CD4-positive, alpha-beta T cell (primary cell): ENCODE measurements around the gene DNAH1. TPM values are rescaled to one million over a fixed set of nuclear protein-coding genes. Genes with fewer than 3 reads are reported as not detected.
A peak's percentile ranks its signal among the peaks of the same experiment; 100 is the strongest.

ENCODE experiments used
- ATAC-seq: fragments of 200-7000 bp; cut with Tn5 transposase; one replicate; pipeline ENCODE4 v1.10.0; 2022; ENCODE audit warnings: mild to moderate bottlenecking; ENCODE audit not compliant: poor library complexity
- CTCF ChIA-PET: fragments of 350-600 bp; sonication (Branson Sonifier 250); formaldehyde crosslinking; loops from one replicate; lab custom pipeline; 2021; ENCODE audit warnings: antibody characterized with exemption, inconsistent platforms; lab: Charles Lee
- POLR2A ChIA-PET: fragments of 350-600 bp; sonication (Branson Sonifier 250); formaldehyde crosslinking; loops from one replicate; lab custom pipeline; 2021; ENCODE audit warnings: antibody characterized with exemption, inconsistent platforms; lab: Charles Lee
- DNase-seq, 14 experiments: peaks; one replicate each; pipeline ENCODE4 v3.0.0-alpha.2; 2013 to 2020; ENCODE audit warnings: mixed read lengths in 2 of 14
- H3K27ac ChIP-seq, 2 donors: one replicate each; pipeline versions ENCODE4 v1.5.1 to v1.7.0; 2013; ENCODE audit warnings: low read length in 2 of 2, low read depth in 1 of 2, mild to moderate bottlenecking in 1 of 2
- H3K27me3 ChIP-seq, 2 experiments: 1 replicate in 1 of 2; 2 replicates in 1 of 2; pipeline versions ENCODE4 v1.6.1 to v1.7.0; 2013; ENCODE audit warnings: low read length in 2 of 2, control low read depth in 1 of 2, mild to moderate bottlenecking in 1 of 2, moderate library complexity in 1 of 2; ENCODE audit not compliant: insufficient read depth in 2 of 2, control insufficient read depth in 1 of 2
- H3K36me3 ChIP-seq: one replicate; pipeline ENCODE4 v1.6.1; 2013; ENCODE audit warnings: low read length, control low read depth; ENCODE audit not compliant: insufficient read depth
- H3K4me1 ChIP-seq: one replicate; pipeline ENCODE4 v1.6.1; 2013; ENCODE audit warnings: low read length, control low read depth; ENCODE audit not compliant: insufficient read depth
- H3K4me3 ChIP-seq: one replicate; pipeline ENCODE4 v1.5.1; 2013; ENCODE audit warnings: mild to moderate bottlenecking, low read length, moderate library complexity
- H3K9me3 ChIP-seq, 2 experiments: 1 replicate in 1 of 2; 2 replicates in 1 of 2; pipeline versions ENCODE4 v1.6.1 to v1.7.0; 2013; ENCODE audit warnings: low read length in 2 of 2, mild to moderate bottlenecking in 2 of 2, control low read depth in 1 of 2, moderate library complexity in 1 of 2; ENCODE audit not compliant: control insufficient read depth in 1 of 2, insufficient read depth in 1 of 2
- H3K27ac Mint-ChIP-seq: one replicate; pipeline ENCODE4 v1.8.0; 2020; ENCODE audit warnings: mixed read lengths
- H3K27me3 Mint-ChIP-seq: one replicate; pipeline ENCODE4 v1.8.0; 2021; ENCODE audit warnings: mixed read lengths
- H3K36me3 Mint-ChIP-seq: one replicate; pipeline ENCODE4 v1.8.0; 2021; ENCODE audit warnings: low read depth, mixed read lengths
- H3K4me1 Mint-ChIP-seq: one replicate; pipeline ENCODE4 v1.8.0; 2021; ENCODE audit warnings: low read depth, mixed read lengths
- H3K4me3 Mint-ChIP-seq: one replicate; pipeline ENCODE4 v1.8.0; 2020; ENCODE audit warnings: mild to moderate bottlenecking, mixed read lengths
- H3K9me3 Mint-ChIP-seq: one replicate; pipeline ENCODE4 v1.8.0; 2020; ENCODE audit warnings: mixed read lengths
- CTCF ChIP-seq: fragments of 200-600 bp; IDR thresholded peaks from one replicate; pipeline ENCODE4 v1.8.0; 2022; ENCODE audit warnings: antibody characterized with exemption, mild to moderate bottlenecking
- intact Hi-C, 2 experiments: fragments of 100-400 bp; cut with DNase I in 1 of 2; cut with micrococcal nuclease in 1 of 2; formaldehyde crosslinking; loops; one replicate each; pipeline versions ENCODE4 v1.15.1 to v1.9.0; 2023 to 2025; cut with DNase I, micrococcal nuclease
- total RNA-seq, 174 experiments: library from RNA in 2 of 174; stranded (reverse) in 2 of 174; gene quantifications; one replicate each; pipeline ENCODE4 v1.2.3 and lab custom pipeline; 2021 to 2026

DNAH1 gene
- total RNA-seq, 2 experiments from 2014 or later: 49.7 to 50.7 TPM

GRCh38 chr3:52279596-52279995 is 36.5 kb upstream of the DNAH1 start:
- TF ChIP-seq CTCF: no peak
- H3K4me3 Mint-ChIP-seq: peak overlapping the region; percentile 88

GRCh38 chr3:52280050-52280461 is 36.1 kb upstream of the DNAH1 start:
- Mint-ChIP-seq H3K9me3 (no peaks in the 10 kb centered on the region), H3K4me1 (peaks cover 68% of the 10 kb centered on the region), H3K27me3 (no peaks in the 10 kb centered on the region), H3K27ac (peak overlapping the region; percentile 92), H3K36me3 (peaks cover 32% of the 10 kb centered on the region), H3K4me3 (peak overlapping the region; percentile 88)
- no peaks in the 10 kb centered on the region for H3K9me3 ChIP-seq
- POLR2A ChIA-PET: interaction anchor here (0.7 to 11.9 kb wide), 11 partner anchors 9 to 1930 kb away, joined by 3 to 538 read pairs (median 7); partner anchors contain the start of genes CYB561D2, GLYCTK, NPRL2 and PPM1M
- intact Hi-C loops: loop anchor here (10.0 kb wide), 2 partner anchors 165 to 405 kb away; partner anchors contain the start of genes GNL3 (in 1 of the 2), PBRM1 (in 1 of the 2) and SEMA3G (in 1 of the 2)
- peaks cover 61% of the 10 kb centered on the region for H3K4me1 ChIP-seq
- ATAC-seq (no peak), DNase-seq (peak in 1 of 14 experiments; percentile 8)
- H3K4me3 ChIP-seq: peak overlapping the region; percentile 98
- H3K27ac ChIP-seq: peak overlapping the region; percentile 87 to 92
- CTCF ChIA-PET: interaction anchor here (1.0 to 8.3 kb wide), 8 partner anchors 8 to 132 kb away, joined by 3 to 62 read pairs (median 11); partner anchors contain the start of gene GLYCTK
- H3K36me3 ChIP-seq: peaks cover 2% of the 10 kb centered on the region
- no peak for TF ChIP-seq CTCF
- no peaks in the 10 kb centered on the region for H3K27me3 ChIP-seq

More at GRCh38 chr3:52279596-52279995, 36.5 kb upstream of the DNAH1 start:
- CTCF ChIA-PET: interaction anchor here (0.6 to 8.3 kb wide), 15 partner anchors 9 to 284 kb away, joined by 3 to 62 read pairs (median 7); partner anchors contain the start of genes GLYCTK and TWF2
- no peaks in the 10 kb centered on the region for H3K27me3 ChIP-seq
- H3K4me1 Mint-ChIP-seq: peaks cover 69% of the 10 kb centered on the region
- peaks cover 34% of the 10 kb centered on the region for H3K36me3 Mint-ChIP-seq
- intact Hi-C loops: loop anchor here in 1 of 2 experiments (10.0 kb wide), 1 partner anchor 55 kb away; no protein-coding TSS in a partner anchor
- peak overlapping the region; percentile 98 for H3K4me3 ChIP-seq
- H3K9me3 Mint-ChIP-seq: no peaks in the 10 kb centered on the region
- no peaks in the 10 kb centered on the region for H3K9me3 ChIP-seq
- peaks cover 62% of the 10 kb centered on the region for H3K4me1 ChIP-seq
- peak overlapping the region; percentile 92 for H3K27ac Mint-ChIP-seq
- H3K36me3 ChIP-seq: peaks cover 4% of the 10 kb centered on the region
- no peak for ATAC-seq
- POLR2A ChIA-PET: interaction anchor here (0.6 to 11.9 kb wide), 13 partner anchors 8 to 1929 kb away, joined by 3 to 538 read pairs (median 7); partner anchors contain the start of genes CYB561D2, GLYCTK, NISCH and NPRL2
- DNase-seq: peak in 3 of 14 experiments; percentile 46 to 54 (median 48)
- no peaks in the 10 kb centered on the region for H3K27me3 Mint-ChIP-seq
- peak overlapping the region; percentile 87 to 92 for H3K27ac ChIP-seq

- peak overlapping the region; percentile 69 to 73 for H3K27ac ChIP-seq
- H3K9me3 Mint-ChIP-seq: no peaks in the 10 kb centered on the region
- intact Hi-C loops: loop anchor here (10.0 kb wide), 2 partner anchors 163 to 403 kb away; partner anchors contain the start of genes GNL3 (in 1 of the 2), PBRM1 (in 1 of the 2) and SEMA3G (in 1 of the 2)
- TF ChIP-seq CTCF: no peak
- H3K27me3 Mint-ChIP-seq: no peaks in the 10 kb centered on the region
- ChIA-PET CTCF (interaction anchor here (0.9 to 8.3 kb wide), 7 partner anchors 11 to 57 kb away, joined by 3 to 62 read pairs (median 4); no protein-coding TSS in a partner anchor), POLR2A (interaction anchor here (0.5 to 11.9 kb wide), 17 partner anchors 9 to 124 kb away, joined by 3 to 538 read pairs (median 5); partner anchors contain the start of genes ALAS1, PPM1M, TLR9 and TWF2)
- peaks cover 74% of the 10 kb centered on the region for H3K4me1 ChIP-seq
- H3K36me3 ChIP-seq: peaks cover under 1% of the 10 kb centered on the region
- peak overlapping the region; percentile 92 for H3K27ac Mint-ChIP-seq
- no peak overlapping the region for H3K4me3 ChIP-seq
- peak overlapping the region; percentile 81 for H3K4me3 Mint-ChIP-seq
- peaks cover 15% of the 10 kb centered on the region for H3K36me3 Mint-ChIP-seq
- peaks cover 66% of the 10 kb centered on the region for H3K4me1 Mint-ChIP-seq
- ATAC-seq: peak; percentile 43
- no peaks in the 10 kb centered on the region for H3K9me3 ChIP-seq
- peak in 12 of 14 experiments; percentile 33 to 86 (median 48) for DNase-seq
- H3K27me3 ChIP-seq: no peaks in the 10 kb centered on the region
Observed at GRCh38 chr3:52281981-52282801, 33.9 kb upstream of the DNAH1 start.
